HFF-Myc (cell line): ENCODE data around the gene STEEP1.

Experiments used
- DNase-seq: peaks from one replicate; pipeline ENCODE4 v3.0.0-alpha.2; 2011; ENCODE audit warnings: low read depth; ENCODE audit errors: extremely low read depth
- H3K4me3 ChIP-seq: replicated peaks from 2 replicates; pipeline ENCODE4 v1.5.1; 2011; ENCODE audit warnings: low read depth, mild to moderate bottlenecking, control low read depth, low read length
- CTCF ChIP-seq: IDR thresholded peaks from 2 replicates; pipeline ENCODE4 v1.5.1; 2012; ENCODE audit warnings: mild to moderate bottlenecking, low read depth, low read length, control low read depth; ENCODE audit errors: missing control alignments

Gene STEEP1

GRCh38 chrX:119565107-119565663, at the start of gene STEEP1:
STEEP1 (minus strand) TSS chrX:119565409; CDS start chrX:119565355, 54 bp downstream.
- peak; percentile 84 for DNase-seq
- peak within 1 kb of the TSS; percentile 63 for H3K4me3 ChIP-seq
- TF ChIP-seq CTCF = no peak

GRCh38 chrX:119614776-119615175, 49.6 kb upstream of the STEEP1 start:
- DNase-seq = no peak
- no peak overlapping the region for H3K4me3 ChIP-seq
- no peak for TF ChIP-seq CTCF

GRCh38 chrX:119607018-119607389, 41.8 kb upstream of the STEEP1 start:
- peak overlapping the region; percentile 69 for H3K4me3 ChIP-seq
- DNase-seq = no peak
- TF ChIP-seq CTCF = no peak

- peak; percentile 70 for DNase-seq
- no peak for TF ChIP-seq CTCF
- peak within 1 kb of the TSS; percentile 69 for H3K4me3 ChIP-seq
Measured at GRCh38 chrX:119606280-119607017, 41.2 kb upstream of the STEEP1 start, which contains the start of gene NKRF. NKRF (minus strand) TSS chrX:119606424.

- peak overlapping the region; percentile 69 for H3K4me3 ChIP-seq
- TF ChIP-seq CTCF = no peak
- no peak for DNase-seq
Measured at GRCh38 chrX:119605464-119606279, 40.5 kb upstream of the STEEP1 start.

- no peak for DNase-seq
- TF ChIP-seq CTCF = no peak
- H3K4me3 ChIP-seq = peak overlapping the region; percentile 69
Measured at GRCh38 chrX:119604766-119605463, 39.7 kb upstream of the STEEP1 start.
